Myocyte (in vitro differentiated cells): ENCODE data around the gene ARL6IP1. TPM values are rescaled to one million over a fixed set of nuclear protein-coding genes. Genes with fewer than 3 reads are reported as not detected.
"Not testable (repeated sequence)": the region's sequence is repeated elsewhere in the genome, so short reads cannot be mapped to it uniquely, and the experiment has no call there.

Experiments used
- DNase-seq: peaks from one replicate; pipeline ENCODE4 v3.0.0-alpha.2; 2012; ENCODE audit warnings: low read depth
- total RNA-seq: library from RNA; depleted of rRNA; stranded (reverse); fragments of >200 nt; gene quantifications from 2 replicates; pipeline ENCODE4 v1.2.3, GENCODE V29; 2014

Gene ARL6IP1
- total RNA-seq, 1 donor from 2014 or later = 94.5 TPM

DNA sequence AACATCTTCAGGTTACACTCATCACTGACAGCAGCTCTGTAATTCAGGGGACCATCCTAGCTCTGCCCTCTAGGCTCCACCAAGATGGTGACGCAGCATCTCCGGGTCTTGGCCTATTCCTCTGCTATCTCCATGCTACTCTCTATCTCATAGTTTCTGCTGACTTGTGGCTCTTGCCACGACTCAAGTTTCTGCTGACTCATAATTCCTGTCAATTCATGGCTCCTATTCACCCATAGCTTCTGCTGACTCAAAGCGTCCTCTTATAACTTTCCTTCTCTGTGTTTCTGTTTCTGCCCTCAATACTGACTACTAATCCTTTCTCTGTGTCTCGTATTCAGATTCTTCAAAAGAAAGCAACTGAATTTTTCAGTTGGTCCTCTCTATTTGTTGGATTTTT lies 38.6 kb downstream of the ARL6IP1 start:
- not testable (repeated sequence) for DNase-seq

- not testable (repeated sequence) for DNase-seq
Measured at GRCh38 chr16:18759598-18760520, 41.5 kb downstream of the ARL6IP1 start.

DNA sequence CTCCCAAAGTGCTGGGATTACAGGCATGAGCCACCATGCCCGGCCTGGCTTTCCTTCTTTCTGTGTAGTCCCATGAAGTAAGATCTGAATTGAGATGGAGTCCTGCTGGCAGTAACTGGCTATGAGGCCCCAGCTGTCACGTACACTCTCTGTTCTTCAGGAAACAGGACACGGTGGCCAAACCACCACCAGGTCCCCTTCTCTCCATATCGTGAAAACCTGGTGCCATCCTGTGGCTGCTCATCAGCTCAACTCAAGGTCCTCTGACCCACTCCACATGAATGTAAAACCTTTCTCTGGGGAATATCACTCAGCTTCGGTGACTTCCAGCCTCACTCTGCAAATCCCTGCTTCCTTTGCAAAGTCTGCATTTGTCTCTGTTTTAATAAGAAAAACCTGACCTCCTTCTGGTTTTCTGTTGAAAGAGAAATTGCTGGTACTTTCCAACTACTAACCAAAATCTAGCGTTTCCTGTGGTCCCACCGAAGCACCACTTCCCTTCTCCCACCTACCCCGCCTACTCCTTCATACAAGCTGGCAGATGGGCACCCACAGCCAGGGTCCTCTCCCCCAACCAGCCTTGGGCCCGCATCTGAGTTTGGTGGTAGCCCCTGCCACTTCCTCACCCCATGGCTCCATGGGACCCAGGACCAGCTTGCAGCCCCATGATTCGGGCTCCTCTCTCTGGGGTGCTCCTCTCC lies 43.2 kb downstream of the ARL6IP1 start:
- not testable (repeated sequence) for DNase-seq

GRCh38 chr16:18756639-18757038 lies 44.7 kb downstream of the ARL6IP1 start:
- not testable (repeated sequence) for DNase-seq

DNA sequence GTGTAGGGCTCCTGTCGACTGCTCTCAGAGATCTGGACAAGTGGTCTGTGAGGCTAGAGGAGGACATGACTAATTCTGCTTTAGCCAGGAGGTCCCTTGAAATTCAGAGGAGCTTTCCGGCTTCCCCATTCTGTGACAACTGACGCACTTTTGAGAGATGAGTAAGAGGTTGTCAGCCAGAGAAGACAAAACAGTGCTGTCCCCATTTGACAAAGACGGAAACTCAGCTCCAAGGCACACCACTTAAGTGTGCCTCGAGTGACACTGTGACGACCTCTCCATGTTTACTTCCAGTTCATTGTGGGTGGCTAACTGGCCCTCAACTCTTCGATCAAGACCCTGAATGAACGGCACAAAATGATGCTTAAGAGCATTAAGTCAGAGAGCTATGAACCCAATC lies 58.5 kb downstream of the ARL6IP1 start:
- DNase-seq = not testable (repeated sequence)

Other genes with a start within 250 kb of the ARL6IP1 start
- gene NOMO2, start 239.5 kb downstream of the ARL6IP1 start, total RNA-seq = 136 and 150 TPM in 2 replicates
- gene RPS15A, start 11.2 kb downstream of the ARL6IP1 start, total RNA-seq = 1,462 and 1,617 TPM in 2 replicates
- 24.8 and 30.7 TPM in 2 replicates for gene SMG1, start 124.9 kb upstream of the ARL6IP1 start, total RNA-seq
- 3.9 and 4.3 TPM in 2 replicates for gene TMC7, start 182.4 kb upstream of the ARL6IP1 start, total RNA-seq